DOHH2 (cell line): ENCODE measurements around the gene SGTA.
"Not testable (repeated sequence)": the region's sequence is repeated elsewhere in the genome, so short reads cannot be mapped to it uniquely, and the experiment has no call there.

Experiments used
- EZH2phosphoT487 ChIP-seq: fragments of 200-600 bp; sonication (generic); IDR thresholded peaks from 2 replicates; pipeline ENCODE4 v1.6.1; 2017; ENCODE audit warnings: borderline replicate concordance, mild to moderate bottlenecking, antibody characterized with exemption, low read length, moderate library complexity, mixed read lengths
- TF ChIP-seq, protein P1 (sequence below): fragments of 200-600 bp; sonication (generic); IDR thresholded peaks from one replicate; pipeline ENCODE4 v1.5.1; 2014; ENCODE audit warnings: antibody characterized with exemption, mild to moderate bottlenecking, low read depth, low read length; ENCODE audit not compliant: poor library complexity, severe bottlenecking

DNA sequence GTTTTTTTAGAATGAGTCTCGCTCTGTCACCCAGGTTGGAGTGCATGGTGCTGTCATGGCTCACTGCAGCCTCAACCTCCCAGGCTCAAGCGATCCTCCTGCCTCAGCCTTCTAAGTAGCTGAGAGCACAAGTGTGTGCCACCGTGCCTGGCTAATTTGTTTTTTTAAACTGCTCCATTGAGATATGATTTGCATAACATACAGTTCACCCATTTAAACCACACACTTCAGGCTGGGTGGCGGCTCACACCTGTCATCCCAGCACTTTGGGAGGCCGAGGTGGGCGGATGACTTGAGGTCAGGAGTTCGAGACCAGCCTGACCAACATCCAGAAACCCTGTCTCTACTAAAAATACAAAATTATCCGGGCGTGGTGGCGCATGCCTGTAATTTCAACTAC lies 9.6 kb upstream of the SGTA start:
- TF ChIP-seq, protein P1, sequence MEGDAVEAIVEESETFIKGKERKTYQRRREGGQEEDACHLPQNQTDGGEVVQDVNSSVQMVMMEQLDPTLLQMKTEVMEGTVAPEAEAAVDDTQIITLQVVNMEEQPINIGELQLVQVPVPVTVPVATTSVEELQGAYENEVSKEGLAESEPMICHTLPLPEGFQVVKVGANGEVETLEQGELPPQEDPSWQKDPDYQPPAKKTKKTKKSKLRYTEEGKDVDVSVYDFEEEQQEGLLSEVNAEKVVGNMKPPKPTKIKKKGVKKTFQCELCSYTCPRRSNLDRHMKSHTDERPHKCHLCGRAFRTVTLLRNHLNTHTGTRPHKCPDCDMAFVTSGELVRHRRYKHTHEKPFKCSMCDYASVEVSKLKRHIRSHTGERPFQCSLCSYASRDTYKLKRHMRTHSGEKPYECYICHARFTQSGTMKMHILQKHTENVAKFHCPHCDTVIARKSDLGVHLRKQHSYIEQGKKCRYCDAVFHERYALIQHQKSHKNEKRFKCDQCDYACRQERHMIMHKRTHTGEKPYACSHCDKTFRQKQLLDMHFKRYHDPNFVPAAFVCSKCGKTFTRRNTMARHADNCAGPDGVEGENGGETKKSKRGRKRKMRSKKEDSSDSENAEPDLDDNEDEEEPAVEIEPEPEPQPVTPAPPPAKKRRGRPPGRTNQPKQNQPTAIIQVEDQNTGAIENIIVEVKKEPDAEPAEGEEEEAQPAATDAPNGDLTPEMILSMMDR, result not testable (repeated sequence)
- not testable (repeated sequence) for TF ChIP-seq EZH2phosphoT487
